Stimulated activated naive CD8-positive, alpha-beta T cell treated with anti-CD3 and anti-CD28 coated beads, Interleukin-15, Interleukin-2, amounts not matched to agents 100 ng/mL and 50 ng/mL, for 24 hours (primary cell): ENCODE data around the gene ADAM12.

Experiments
- H3K27ac Mint-ChIP-seq: one replicate; pipeline ENCODE4 v1.8.0; 2021; ENCODE audit warnings: mild to moderate bottlenecking, mixed read lengths
- H3K27me3 Mint-ChIP-seq: one replicate; pipeline ENCODE4 v1.8.0; 2021; ENCODE audit warnings: mixed read lengths
- H3K36me3 Mint-ChIP-seq: one replicate; pipeline ENCODE4 v1.8.0; 2021; ENCODE audit warnings: low read depth, mixed read lengths
- H3K4me1 Mint-ChIP-seq: one replicate; pipeline ENCODE4 v1.8.0; 2021; ENCODE audit warnings: low read depth, mixed read lengths
- H3K4me3 Mint-ChIP-seq: one replicate; pipeline ENCODE4 v1.8.0; 2021; ENCODE audit warnings: mild to moderate bottlenecking, mixed read lengths
- H3K9me3 Mint-ChIP-seq: one replicate; pipeline ENCODE4 v1.8.0; 2021; ENCODE audit warnings: mixed read lengths

ADAM12 gene

DNA sequence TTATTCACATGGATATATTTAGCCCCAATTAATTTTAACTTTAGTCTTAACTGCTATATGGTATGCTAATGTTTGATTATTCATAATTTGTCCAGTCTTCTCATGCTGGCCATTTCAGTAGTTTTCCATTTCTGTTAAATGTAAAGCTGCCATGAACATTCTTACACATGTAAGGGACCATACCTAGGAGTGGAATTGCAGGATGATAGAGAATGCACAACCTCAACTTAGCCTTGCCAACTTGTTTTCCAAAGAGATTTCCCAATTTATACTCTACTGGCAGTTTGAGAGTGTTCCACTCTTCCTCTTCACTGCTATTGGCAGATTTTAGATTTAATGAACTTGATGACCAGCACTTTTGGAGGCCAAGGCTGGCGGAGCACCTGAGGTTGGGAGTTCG lies 423.7 kb downstream of the ADAM12 start:
- Mint-ChIP-seq H3K9me3 (no peaks in the 10 kb centered on the region), H3K27me3 (peaks cover 7% of the 10 kb centered on the region)

More for the DNA sequence above, 423.7 kb downstream of the ADAM12 start:
- H3K4me1 Mint-ChIP-seq, result no peaks in the 10 kb centered on the region
- H3K36me3 Mint-ChIP-seq, result no peaks in the 10 kb centered on the region
- no peak overlapping the region for H3K4me3 Mint-ChIP-seq
- no peak overlapping the region for H3K27ac Mint-ChIP-seq
